Measurements from ENCODE around the gene MYLK.

DNA sequence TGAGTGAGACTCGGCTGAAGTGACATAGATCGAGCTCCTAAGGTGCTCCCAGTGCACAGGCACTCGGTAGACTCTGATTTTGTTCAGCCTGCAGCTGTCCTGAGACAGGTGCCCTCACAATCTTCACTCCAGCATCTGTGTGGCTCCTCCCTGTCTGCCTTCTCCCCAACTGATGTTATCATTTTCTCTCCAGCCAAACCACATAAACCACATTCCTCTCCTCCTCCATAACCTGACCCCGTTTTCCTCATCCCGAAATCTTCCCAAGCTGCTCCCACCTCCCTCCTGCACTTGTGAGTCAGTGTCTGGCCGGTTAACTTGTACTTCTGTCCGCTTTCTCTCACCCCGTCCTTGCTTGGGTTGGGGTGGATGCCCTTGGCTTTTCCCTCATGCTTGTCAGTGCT, 206.0 kb downstream of the MYLK start:
- no peak for TF ChIP-seq POLR2AphosphoS5 (IDR thresholded peaks at IDR 0.05; ENCODE audit: low read depth, low read length)
- TF ChIP-seq TAF1 (IDR thresholded peaks at IDR 0.05; ENCODE audit: borderline replicate concordance, insufficient read depth, low read length): no peak
- TF ChIP-seq, protein P1, sequence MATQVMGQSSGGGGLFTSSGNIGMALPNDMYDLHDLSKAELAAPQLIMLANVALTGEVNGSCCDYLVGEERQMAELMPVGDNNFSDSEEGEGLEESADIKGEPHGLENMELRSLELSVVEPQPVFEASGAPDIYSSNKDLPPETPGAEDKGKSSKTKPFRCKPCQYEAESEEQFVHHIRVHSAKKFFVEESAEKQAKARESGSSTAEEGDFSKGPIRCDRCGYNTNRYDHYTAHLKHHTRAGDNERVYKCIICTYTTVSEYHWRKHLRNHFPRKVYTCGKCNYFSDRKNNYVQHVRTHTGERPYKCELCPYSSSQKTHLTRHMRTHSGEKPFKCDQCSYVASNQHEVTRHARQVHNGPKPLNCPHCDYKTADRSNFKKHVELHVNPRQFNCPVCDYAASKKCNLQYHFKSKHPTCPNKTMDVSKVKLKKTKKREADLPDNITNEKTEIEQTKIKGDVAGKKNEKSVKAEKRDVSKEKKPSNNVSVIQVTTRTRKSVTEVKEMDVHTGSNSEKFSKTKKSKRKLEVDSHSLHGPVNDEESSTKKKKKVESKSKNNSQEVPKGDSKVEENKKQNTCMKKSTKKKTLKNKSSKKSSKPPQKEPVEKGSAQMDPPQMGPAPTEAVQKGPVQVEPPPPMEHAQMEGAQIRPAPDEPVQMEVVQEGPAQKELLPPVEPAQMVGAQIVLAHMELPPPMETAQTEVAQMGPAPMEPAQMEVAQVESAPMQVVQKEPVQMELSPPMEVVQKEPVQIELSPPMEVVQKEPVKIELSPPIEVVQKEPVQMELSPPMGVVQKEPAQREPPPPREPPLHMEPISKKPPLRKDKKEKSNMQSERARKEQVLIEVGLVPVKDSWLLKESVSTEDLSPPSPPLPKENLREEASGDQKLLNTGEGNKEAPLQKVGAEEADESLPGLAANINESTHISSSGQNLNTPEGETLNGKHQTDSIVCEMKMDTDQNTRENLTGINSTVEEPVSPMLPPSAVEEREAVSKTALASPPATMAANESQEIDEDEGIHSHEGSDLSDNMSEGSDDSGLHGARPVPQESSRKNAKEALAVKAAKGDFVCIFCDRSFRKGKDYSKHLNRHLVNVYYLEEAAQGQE (IDR thresholded peaks at IDR 0.05; ENCODE audit: insufficient read depth in 1 of 2, low read depth in 2 of 2, low read length in 2 of 2): no peak
- no peak for TF ChIP-seq SIN3A (IDR thresholded peaks at IDR 0.05; ENCODE audit: borderline replicate concordance, insufficient read depth, low read length)

Data from PFSK-1 (cell line).